IMR-90 (cell line): ENCODE data around the gene SPTB. TPM values are rescaled to one million over a fixed set of nuclear protein-coding genes. Genes with fewer than 3 reads are reported as not detected.

Experiments used
- ATAC-seq: fragments of 200-7000 bp; cut with Tn5 transposase; 2 replicates; pipeline ENCODE4 v1.9.1; 2020; ENCODE audit warnings: low read depth, mild to moderate bottlenecking, moderate library complexity
- BruUV-seq: library from RNA; stranded (reverse); fragments of 400-500 nt; replicated peaks from 2 replicates; lab custom pipeline; 2021; lab: Mats Ljungman, UMichigan
- CTCF ChIA-PET: fragments of 300-600 bp; formaldehyde crosslinking; extraction: SDS; loops from one replicate; lab custom pipeline; 2021; ENCODE audit warnings: antibody characterized with exemption; lab: Yijun Ruan, JAX
- POLR2A ChIA-PET: fragments of 300-600 bp; sonication (Branson Sonifier 250); formaldehyde crosslinking; loops from one replicate; lab custom pipeline; 2022; ENCODE audit warnings: antibody characterized with exemption; ENCODE audit not compliant: unreplicated experiment; lab: Charles Lee
- DNase-seq: peaks from one replicate; pipeline ENCODE4 v3.0.0; 2013
- H2AFZ ChIP-seq: replicated peaks from 2 replicates; pipeline ENCODE3; 2013; ENCODE audit warnings: low read length, mild to moderate bottlenecking; ENCODE audit not compliant: poor library complexity
- H2AK5ac ChIP-seq: 2 replicates; pipeline ENCODE4 v1.6.1; 2013; ENCODE audit warnings: low read depth, low read length, inconsistent platforms
- H2AK9ac ChIP-seq: replicated peaks from 2 replicates; pipeline ENCODE3; 2013; ENCODE audit warnings: mild to moderate bottlenecking, low read depth, low read length, moderate library complexity; ENCODE audit not compliant: poor library complexity
- H2BK120ac ChIP-seq: 2 replicates; pipeline ENCODE4 v1.6.1; 2013; ENCODE audit warnings: low read depth, low read length, inconsistent platforms
- H2BK15ac ChIP-seq: 3 replicates; pipeline ENCODE4 v1.6.1; 2013; ENCODE audit warnings: low read depth, low read length, inconsistent platforms
- H2BK20ac ChIP-seq: 2 replicates; pipeline ENCODE4 v1.6.1; 2013; ENCODE audit warnings: low read depth, mild to moderate bottlenecking, inconsistent platforms, low read length, moderate library complexity
- H2BK5ac ChIP-seq: 2 replicates; pipeline ENCODE4 v1.6.1; 2013; ENCODE audit warnings: mild to moderate bottlenecking, low read depth, low read length, inconsistent platforms; ENCODE audit not compliant: poor library complexity, severe bottlenecking
- H3K14ac ChIP-seq: replicated peaks from 2 replicates; pipeline ENCODE4 v1.6.1; 2013; ENCODE audit warnings: low read depth, low read length, inconsistent platforms
- H3K18ac ChIP-seq: 2 replicates; pipeline ENCODE4 v1.6.1; 2013; ENCODE audit warnings: low read depth, low read length, control low read depth
- H3K23ac ChIP-seq: 2 replicates; pipeline ENCODE4 v1.6.1; 2013; ENCODE audit warnings: low read depth, low read length, inconsistent platforms
- H3K27ac ChIP-seq: 2 replicates; pipeline ENCODE4 v1.5.1; 2013; ENCODE audit warnings: mild to moderate bottlenecking, control low read depth, low read length; ENCODE audit not compliant: insufficient read depth
- H3K27me3 ChIP-seq: 2 replicates; pipeline ENCODE4 v1.6.1; 2013; ENCODE audit warnings: low read length; ENCODE audit not compliant: control insufficient read depth, insufficient read depth
- H3K36me3 ChIP-seq: 2 replicates; pipeline ENCODE4 v1.6.1; 2013; ENCODE audit warnings: low read length, mixed read lengths; ENCODE audit not compliant: control insufficient read depth, insufficient read depth
- H3K4ac ChIP-seq: 2 replicates; pipeline ENCODE4 v1.6.1; 2013; ENCODE audit warnings: low read depth, low read length, inconsistent platforms
- H3K4me1 ChIP-seq: 2 replicates; pipeline ENCODE4 v1.6.1; 2013; ENCODE audit warnings: low read length, mixed read lengths; ENCODE audit not compliant: control insufficient read depth, insufficient read depth
- H3K4me2 ChIP-seq: 2 replicates; pipeline ENCODE4 v1.6.1; 2013; ENCODE audit warnings: low read depth, mild to moderate bottlenecking, control low read depth, low read length, moderate library complexity
- H3K4me3 ChIP-seq: 2 replicates; pipeline ENCODE4 v1.5.1; 2013; ENCODE audit warnings: low read depth, mild to moderate bottlenecking, control low read depth, low read length, moderate library complexity; ENCODE audit not compliant: insufficient read depth
- H3K56ac ChIP-seq: 2 replicates; pipeline ENCODE4 v1.6.1; 2013; ENCODE audit warnings: low read length, inconsistent platforms; ENCODE audit not compliant: insufficient read depth; ENCODE audit errors: extremely low read depth
- H3K79me1 ChIP-seq, 2 experiments: 2 replicates each; pipeline ENCODE4 v1.6.1; 2013; ENCODE audit warnings: low read length in 2 of 2, inconsistent platforms in 1 of 2, low read depth in 1 of 2
- H3K9ac ChIP-seq: 2 replicates; pipeline ENCODE4 v1.6.1; 2013; ENCODE audit warnings: low read depth, low read length, control low read depth
- H3K9me1 ChIP-seq: 2 replicates; pipeline ENCODE4 v1.6.1; 2013; ENCODE audit warnings: low read length, inconsistent platforms; ENCODE audit not compliant: insufficient read depth
- H3K9me3 ChIP-seq: 2 replicates; pipeline ENCODE4 v1.6.1; 2013; ENCODE audit warnings: low read length; ENCODE audit not compliant: control insufficient read depth, insufficient read depth
- H4K20me1 ChIP-seq: 2 replicates; pipeline ENCODE4 v1.6.1; 2013; ENCODE audit warnings: low read length, inconsistent platforms; ENCODE audit not compliant: insufficient read depth
- H4K5ac ChIP-seq: 2 replicates; pipeline ENCODE4 v1.6.1; 2013; ENCODE audit warnings: mild to moderate bottlenecking, low read depth, low read length, control low read depth
- H4K8ac ChIP-seq, 2 experiments: 2 replicates each; pipeline ENCODE4 v1.6.1; 2013; ENCODE audit warnings: low read depth in 2 of 2, low read length in 2 of 2, control low read depth in 1 of 2, inconsistent platforms in 1 of 2
- H4K91ac ChIP-seq: 2 replicates; pipeline ENCODE4 v1.6.1; 2013; ENCODE audit warnings: low read depth, low read length, inconsistent platforms; ENCODE audit not compliant: insufficient read depth
- BHLHE40 ChIP-seq: fragments of 150-350 bp; IDR thresholded peaks from 2 replicates; pipeline ENCODE4 v1.6.1; 2016; ENCODE audit warnings: mild to moderate bottlenecking, low read depth, low read length
- CEBPB ChIP-seq: IDR thresholded peaks from 2 replicates; pipeline ENCODE4 v1.6.1; 2012; ENCODE audit warnings: low read depth, low read length, improper control_type of control experiment
- CTCF ChIP-seq: conservative IDR thresholded peaks from 2 replicates; pipeline ENCODE4 v1.5.1; 2012; ENCODE audit warnings: mild to moderate bottlenecking, low read depth, low read length, improper control_type of control experiment
- MAFK ChIP-seq: IDR thresholded peaks from 2 replicates; pipeline ENCODE4 v1.6.1; 2012; ENCODE audit warnings: low read depth, low read length, improper control_type of control experiment
- MXI1 ChIP-seq: IDR thresholded peaks from 2 replicates; pipeline ENCODE4 v1.6.1; 2012; ENCODE audit warnings: low read depth, mild to moderate bottlenecking, low read length, moderate library complexity, borderline replicate concordance
- NFE2L2 ChIP-seq: fragments of 150-350 bp; IDR thresholded peaks from 2 replicates; pipeline ENCODE4 v1.6.1; 2016; ENCODE audit warnings: low read depth, mild to moderate bottlenecking, low read length
- POLR2A ChIP-seq: IDR thresholded peaks from 2 replicates; pipeline ENCODE4 v1.6.1; 2012; ENCODE audit warnings: mild to moderate bottlenecking, low read depth, low read length
- RCOR1 ChIP-seq: IDR thresholded peaks from 2 replicates; pipeline ENCODE4 v1.6.1; 2012; ENCODE audit warnings: mild to moderate bottlenecking, low read length, improper control_type of control experiment; ENCODE audit not compliant: insufficient replicate concordance
- RFX5 ChIP-seq: IDR thresholded peaks from 2 replicates; pipeline ENCODE4 v1.8.0; 2012; ENCODE audit warnings: low read depth, mild to moderate bottlenecking, low read length, moderate library complexity
- SMC3 ChIP-seq: fragments of 150-350 bp; IDR thresholded peaks from 2 replicates; pipeline ENCODE4 v1.6.1; 2016; ENCODE audit warnings: low read depth, mild to moderate bottlenecking, antibody characterized with exemption, low read length, moderate library complexity
- WGBS, 2 experiments: methylation state at CpG; one replicate each; pipeline versions ENCODE4 v1.1.5 to v1.1.7; 2013; ENCODE audit warnings: missing lambda C conversion rate in 2 of 2; ENCODE audit not compliant: insufficient read length in 1 of 2; ENCODE audit errors: extremely low coverage in 2 of 2; 5-methylcytosine and 5-hydroxymethylcytosine counted together
- dilution Hi-C: fragments of 300-500 bp; cut with HindIII; formaldehyde crosslinking; loops from one replicate; pipeline ENCODE4 v1.14.3; 2018; ENCODE audit warnings: low sequenced_read_pairs; ENCODE audit not compliant: unreplicated experiment
- in situ Hi-C: fragments of 300-500 bp; cut with MboI; formaldehyde crosslinking; loops from 3 replicates; pipeline ENCODE4 v1.14.3; 2019; ENCODE audit warnings: low sequenced_read_pairs, inconsistent platforms, mixed read lengths
- intact Hi-C: fragments of 100-400 bp; cut with micrococcal nuclease; formaldehyde crosslinking; loops from 2 replicates; pipeline ENCODE4 v1.10.0; 2022
- polyA plus RNA-seq, 3 experiments: library from polyadenylated mRNA; depleted of rRNA; stranded (reverse); fragments of >200 nt; gene quantifications; 2 replicates each; pipeline ENCODE4 v1.2.3, GENCODE V29; 2012; ENCODE audit warnings: low replicate concordance in 1 of 3
- total RNA-seq: library from RNA; depleted of rRNA; stranded (reverse); fragments of >200 nt; gene quantifications from 2 replicates; pipeline ENCODE4 v1.2.3, GENCODE V29; 2012

Gene SPTB
- total and polyA plus RNA-seq, 2 of the 4 experiments (the other 2 are of a cell fraction) = under 0.01 to 0.07 TPM

DNA sequence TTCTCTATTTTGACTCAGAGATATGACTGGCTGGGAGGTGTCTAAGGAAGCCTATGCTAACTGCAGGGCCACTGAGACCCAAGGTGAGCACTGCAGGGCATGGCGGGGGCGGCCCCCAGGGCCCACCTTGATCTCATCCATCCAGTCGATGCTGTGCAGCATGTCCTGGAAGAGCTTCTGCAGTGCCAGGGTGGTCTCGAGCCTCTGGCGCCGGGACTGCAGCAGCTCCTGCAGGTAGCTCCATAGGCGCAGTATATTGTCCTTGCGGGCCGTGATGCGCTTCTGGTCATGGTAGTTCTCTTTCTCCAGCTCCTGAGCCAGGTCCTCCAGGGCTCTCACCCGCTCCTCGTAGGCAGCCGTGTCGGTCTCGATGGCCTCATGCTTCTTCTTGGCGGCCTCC is 84.5 kb downstream of the SPTB start:
- Histone ChIP-seq H2AK9ac (no peak overlapping the region), H4K5ac (no peak overlapping the region), H3K79me1 (no peaks in the 10 kb centered on the region), H3K4me3 (no peak overlapping the region), H3K4me2 (no peak overlapping the region), H3K23ac (no peak overlapping the region), H3K27me3 (peaks cover 33% of the 10 kb centered on the region), H3K9me3 (no peaks in the 10 kb centered on the region), H3K36me3 (no peaks in the 10 kb centered on the region), H2BK120ac (no peak overlapping the region), H3K27ac (no peak overlapping the region), H3K9ac (no peak overlapping the region), H3K56ac (no peak overlapping the region), H4K8ac (no peak overlapping the region), H4K91ac (no peak overlapping the region), H2BK15ac (no peak overlapping the region), H2AK5ac (no peak overlapping the region), H3K18ac (no peak overlapping the region), H2AFZ (no peak overlapping the region), H4K20me1 (no peaks in the 10 kb centered on the region), H2BK5ac (no peak overlapping the region), H3K14ac (no peak overlapping the region), H3K4me1 (no peaks in the 10 kb centered on the region), H3K4ac (no peak overlapping the region), H2BK20ac (no peak overlapping the region), H3K9me1 (peaks cover under 1% of the 10 kb centered on the region)
- ChIA-PET POLR2A (no interaction called here), CTCF (no interaction called here)
- TF ChIP-seq MXI1 (no peak), SMC3 (no peak), RCOR1 (no peak), NFE2L2 (no peak), BHLHE40 (no peak), CEBPB (no peak), RFX5 (no peak), CTCF (no peak), POLR2A (no peak), MAFK (no peak)
- DNase-seq (no peak), ATAC-seq (no peak)
- 89% methylated on average over 15 of the region's 16 CpGs; no CpG with 5 or more reads in 1 of the 2 experiments for WGBS, 2 experiments
- in situ Hi-C loops = no loop called here
- dilution Hi-C loops = no loop called here
- no TSS peak for BruUV-seq
- intact Hi-C loops = no loop called here
